Stimulated activated CD8-positive, alpha-beta memory T cell treated with anti-CD3 and anti-CD28 coated beads, Interleukin-7, amount 100 ng/mL, for 48 hours (primary cell): ENCODE measurements around the gene USP48.

Experiments used
- DNase-seq, 2 donors: peaks; one replicate each; pipeline ENCODE4 v3.0.0-alpha.2; 2020; ENCODE audit warnings: low read depth in 1 of 2; ENCODE audit errors: extremely low read depth in 1 of 2

The USP48 gene

DNA sequence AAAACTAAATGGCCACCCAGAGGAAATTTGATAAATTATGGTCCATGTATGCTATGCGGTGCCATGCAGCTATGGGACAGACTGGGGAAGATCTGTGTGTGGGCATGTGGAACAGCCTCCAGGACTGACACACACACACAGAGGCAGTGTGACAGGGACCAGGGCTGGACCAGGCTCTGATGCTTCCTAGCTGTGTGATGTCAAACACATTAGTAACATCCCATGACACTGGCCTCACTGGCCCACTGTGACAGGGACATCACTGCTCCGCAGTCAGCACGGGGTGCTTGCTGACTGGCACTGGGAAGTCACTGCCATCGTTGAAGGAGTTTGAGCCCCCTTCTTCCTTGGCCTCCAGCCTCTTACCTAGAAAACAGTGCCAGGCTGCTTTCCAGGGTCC, 127.7 kb downstream of the USP48 start:
- no peak for DNase-seq

DNA sequence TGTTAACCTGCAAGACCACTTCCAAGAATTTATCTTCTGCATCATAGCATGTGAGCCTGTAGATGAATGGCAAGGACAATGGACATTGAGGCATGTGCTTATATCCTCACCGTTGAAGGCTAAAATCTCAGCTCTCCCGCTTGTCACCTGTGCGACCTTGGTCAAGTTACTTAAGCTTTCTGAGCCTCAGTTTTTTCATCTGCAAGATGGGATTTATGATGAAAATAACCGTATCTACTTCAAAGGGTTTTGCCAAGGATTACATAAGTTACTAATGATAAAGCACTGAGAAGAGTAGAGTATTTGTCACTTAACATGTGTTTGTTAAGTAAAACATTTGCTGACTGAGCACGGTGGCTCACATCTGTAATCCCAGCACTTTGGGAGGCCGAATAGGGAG, 128.7 kb downstream of the USP48 start:
- no peak for DNase-seq

GRCh38 chr1:21653744-21654100, 129.2 kb downstream of the USP48 start:
- DNase-seq, result no peak

DNA sequence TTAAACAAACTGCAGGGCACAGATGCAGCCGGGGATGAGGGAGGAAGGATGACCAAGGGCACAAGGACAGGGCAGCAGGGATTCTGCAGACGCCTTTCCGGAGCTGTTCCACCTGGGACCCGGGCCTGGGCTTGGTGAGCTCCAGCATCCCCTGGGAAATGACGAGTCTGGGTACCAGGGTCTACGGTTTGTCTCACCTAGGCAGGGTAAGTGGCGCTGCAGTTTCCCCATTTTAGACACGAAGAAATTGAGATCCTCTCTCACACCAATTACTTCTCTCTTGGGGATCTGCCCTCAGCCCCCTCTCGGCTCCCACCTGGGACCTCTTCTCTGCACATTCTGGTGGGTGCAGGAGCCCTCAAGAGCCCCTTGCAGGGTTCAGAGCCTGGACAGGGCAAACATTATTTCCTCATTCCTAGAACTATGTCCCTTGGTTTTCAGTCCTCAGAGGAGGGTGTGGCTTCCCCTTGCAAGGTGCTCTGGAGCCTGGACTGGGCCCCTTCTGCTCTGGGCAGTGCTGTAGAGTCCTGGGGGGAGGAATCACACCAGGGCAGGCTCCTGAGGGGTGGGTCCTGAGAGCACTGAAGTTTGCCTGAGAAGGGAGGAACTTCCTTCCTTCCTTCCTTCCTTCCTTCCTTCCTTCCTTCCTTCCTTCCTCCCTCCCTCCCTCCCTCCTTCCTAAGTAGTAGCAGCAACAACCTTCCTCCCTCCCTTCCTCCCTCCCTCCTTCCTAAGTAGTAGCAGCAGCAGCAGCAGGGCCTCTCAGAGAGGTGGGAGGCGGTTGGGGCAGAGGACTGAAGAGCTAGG, 129.8 kb downstream of the USP48 start:
- DNase-seq, result no peak

GRCh38 chr1:21652101-21652936, 130.6 kb downstream of the USP48 start:
- DNase-seq, result no peak

DNA sequence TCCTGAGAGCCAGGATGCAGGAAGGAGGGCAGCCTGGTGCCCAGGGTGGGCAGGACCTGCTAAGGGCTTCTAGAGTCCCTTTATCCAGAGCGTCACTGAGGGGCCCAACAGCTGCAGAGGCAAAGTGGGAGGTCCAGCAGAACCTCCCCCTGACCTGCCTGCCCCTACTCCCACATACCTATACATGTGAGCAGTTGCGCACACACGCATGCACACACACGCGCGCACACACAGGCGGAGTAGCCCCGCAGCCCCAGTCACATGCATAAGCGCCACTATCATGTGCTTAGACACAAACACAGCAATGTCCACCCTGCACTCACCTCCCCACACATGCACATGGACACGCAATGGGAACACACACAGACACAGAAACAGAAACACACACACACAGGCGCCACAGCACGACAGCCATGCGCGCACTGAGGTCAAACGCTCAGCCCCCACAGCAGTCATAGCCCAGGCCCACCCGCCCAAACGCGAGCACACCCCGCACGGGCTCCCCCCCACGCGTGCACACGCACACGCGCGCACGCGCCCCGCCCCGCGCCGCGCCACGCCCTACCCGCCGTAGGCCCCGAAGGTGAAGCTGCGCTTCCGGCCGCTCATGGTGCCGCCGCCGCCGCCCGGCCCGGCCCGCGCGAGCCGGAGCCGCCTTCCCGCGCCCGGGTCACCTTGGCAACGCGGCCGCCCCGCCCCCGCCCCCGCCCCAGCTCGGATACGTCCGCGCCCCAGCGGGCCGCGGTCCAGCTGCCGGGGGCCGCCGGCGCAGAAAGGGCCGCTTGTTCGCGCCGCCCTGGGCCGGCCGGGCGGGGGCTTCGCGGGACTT, 131.5 kb downstream of the USP48 start:
- no peak for DNase-seq

DNA sequence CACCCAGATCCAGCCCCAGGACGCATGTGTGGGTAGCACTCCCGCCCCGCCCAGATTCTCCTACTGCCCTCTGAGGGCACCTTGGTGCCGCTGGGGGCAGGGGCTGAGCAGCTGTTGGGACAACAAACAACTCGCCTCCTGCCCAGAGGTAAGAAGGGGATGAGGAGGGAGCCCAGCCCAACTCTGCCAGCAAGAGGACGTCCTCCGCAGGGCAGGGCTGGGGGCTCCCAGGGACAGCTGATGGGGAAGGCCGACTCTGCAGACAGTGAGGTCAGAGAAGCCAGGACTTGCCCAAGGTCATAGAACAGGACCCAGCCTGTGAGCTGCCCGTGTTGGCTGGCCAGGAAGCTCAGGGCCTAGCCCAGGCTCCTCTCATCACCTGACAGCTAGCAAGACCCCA, 132.5 kb downstream of the USP48 start:
- no peak for DNase-seq

DNA sequence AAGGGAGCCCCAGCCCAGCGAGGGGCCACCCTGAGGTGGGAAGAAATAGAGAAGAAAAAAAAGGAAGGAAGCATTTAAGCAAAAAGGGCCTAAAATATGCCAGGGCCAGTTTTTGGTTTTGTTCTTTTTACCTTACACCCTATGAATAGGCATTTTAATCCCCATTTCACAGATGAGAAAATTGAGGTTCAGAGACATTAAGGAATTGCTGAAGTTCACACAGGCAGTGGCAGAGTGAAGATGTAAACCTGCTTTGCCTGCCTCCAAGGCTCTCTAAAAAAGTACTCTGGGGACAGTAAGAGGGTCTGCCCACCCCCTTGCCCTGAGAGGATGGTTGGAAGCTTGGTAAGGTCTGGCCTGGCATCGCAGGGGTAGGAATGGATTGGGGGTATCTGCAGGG, 133.6 kb downstream of the USP48 start:
- no peak for DNase-seq

GRCh38 chr1:21648791-21649190, 134.2 kb downstream of the USP48 start:
- DNase-seq, result no peak

DNA sequence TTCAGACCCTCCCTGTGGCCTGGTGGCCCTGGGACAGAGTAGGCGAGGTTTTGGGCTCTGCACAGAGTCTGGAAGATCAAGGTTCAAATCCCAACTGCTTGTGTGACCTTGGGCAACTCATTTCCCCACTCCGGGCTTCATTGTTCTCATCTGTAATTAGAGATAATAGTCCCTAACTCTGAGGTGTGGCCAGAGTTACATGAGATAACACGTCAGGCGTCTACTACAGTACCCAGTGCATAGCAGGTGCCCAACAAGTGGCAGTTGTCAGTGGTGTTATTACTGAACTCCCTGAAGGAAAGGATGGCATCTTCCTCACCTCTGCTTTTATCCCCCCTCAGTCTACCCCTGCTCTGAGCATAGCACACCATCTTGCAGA, 134.6 kb downstream of the USP48 start:
- DNase-seq, result no peak

DNA sequence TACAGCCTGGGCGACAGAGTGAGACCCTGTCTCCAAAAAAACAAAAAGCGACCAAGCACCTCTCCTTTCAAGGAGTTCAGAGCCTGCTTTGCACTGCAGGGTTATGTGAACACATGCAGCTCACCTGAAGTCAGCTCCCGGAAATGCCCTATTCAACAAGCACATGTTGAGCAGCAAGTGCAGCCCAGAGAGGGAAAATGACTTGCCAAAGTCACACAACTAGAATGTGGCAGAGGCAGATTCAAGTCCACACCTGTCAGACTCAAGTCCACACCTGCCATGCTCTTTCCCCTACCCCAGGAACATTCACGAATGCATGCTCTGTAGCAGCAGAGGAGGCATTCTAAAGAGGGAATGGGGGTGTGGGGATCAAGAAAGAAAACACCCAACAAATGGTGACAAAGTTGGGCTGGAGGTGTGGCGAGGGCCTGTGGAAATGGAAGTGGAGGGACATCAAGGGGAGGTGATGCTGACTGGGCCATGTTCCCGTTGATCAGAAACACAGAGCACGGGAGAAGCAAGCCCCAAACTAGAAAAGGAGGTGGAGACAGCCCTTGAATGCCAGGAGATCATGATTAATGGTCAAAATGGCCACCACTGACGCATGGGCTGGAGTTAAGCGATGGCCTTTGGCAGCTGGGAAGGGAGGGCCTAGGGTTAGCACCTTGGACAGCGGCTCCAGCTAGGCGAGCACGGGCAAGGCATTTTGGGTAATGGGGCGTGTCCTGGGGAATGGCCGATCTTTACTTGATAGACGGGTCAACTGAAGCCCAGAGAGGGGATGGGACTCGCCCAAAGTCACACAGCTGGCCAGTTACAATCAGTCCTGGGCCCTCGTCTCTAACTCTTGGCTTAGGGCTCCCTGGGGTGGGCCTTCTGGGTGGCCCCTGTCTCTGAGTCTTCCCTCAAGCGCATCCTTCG, 135.3 kb downstream of the USP48 start:
- DNase-seq, result no peak

DNA sequence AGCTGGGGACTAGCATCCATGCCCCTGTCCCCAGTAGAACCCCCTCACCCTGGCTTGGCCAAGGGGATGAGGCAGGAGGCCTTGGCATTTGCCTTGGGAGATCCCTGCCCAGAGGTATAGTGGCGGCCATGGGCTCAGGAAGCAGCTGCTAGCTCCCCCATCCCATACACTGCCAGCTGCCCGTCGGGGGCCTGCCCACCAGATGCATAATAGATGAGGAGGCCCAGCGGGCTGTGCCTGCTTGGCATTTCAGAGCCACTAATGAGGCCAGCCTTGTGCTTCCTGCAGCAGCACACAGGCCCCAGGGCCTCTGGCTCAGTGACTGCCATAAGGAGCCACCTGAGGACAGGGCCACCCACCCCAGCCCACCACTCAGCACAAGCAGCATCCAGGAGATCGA, 137.4 kb downstream of the USP48 start:
- no peak for DNase-seq

- no peak for DNase-seq
Measured at GRCh38 chr1:21644906-21645305, 138.0 kb downstream of the USP48 start.

- DNase-seq, result no peak
Measured at GRCh38 chr1:21644348-21644747, 138.6 kb downstream of the USP48 start.

DNA sequence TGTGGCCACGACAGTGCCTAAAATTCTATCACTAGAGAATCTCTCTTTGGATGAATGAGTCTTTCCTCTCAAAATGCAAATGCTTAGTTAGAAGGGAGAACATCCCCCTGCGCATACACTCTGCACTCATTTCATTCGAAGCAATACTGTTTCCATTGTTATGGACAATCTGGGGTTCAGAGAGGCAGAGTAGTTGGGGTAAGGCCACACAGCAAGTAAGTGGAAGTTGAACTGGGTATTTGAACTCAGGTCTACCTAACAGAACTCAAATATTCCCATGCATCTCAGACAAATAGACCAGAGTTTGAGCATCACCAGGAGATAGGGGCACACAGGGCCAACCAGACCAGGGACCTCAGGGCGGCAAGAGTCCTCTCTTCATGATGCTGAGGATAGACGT, 139.3 kb downstream of the USP48 start:
- no peak for DNase-seq

GRCh38 chr1:21641967-21642739, 140.8 kb downstream of the USP48 start:
- no peak for DNase-seq

DNA sequence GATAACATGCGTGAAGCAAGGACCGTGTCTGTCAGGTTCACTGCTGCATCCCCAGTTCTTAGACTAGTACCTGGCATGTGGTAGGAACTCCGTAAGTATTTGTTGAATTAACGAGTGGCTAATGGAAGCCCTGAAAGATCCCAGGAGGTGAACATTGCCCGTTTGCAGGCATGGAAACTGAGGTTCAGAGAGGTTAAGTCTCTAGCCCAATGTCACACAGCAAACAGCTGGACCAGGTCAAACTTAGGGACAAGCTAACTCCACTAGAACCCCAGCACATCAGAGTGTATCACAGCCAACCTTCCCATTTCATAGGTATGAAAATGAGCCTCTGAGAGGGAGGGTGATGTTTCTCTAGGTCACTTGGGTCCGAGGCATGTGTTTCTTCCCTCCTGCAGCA, 141.4 kb downstream of the USP48 start:
- DNase-seq, result no peak

- DNase-seq, result no peak
Measured at GRCh38 chr1:21641076-21641475, 141.9 kb downstream of the USP48 start.

GRCh38 chr1:21640653-21641052, 142.3 kb downstream of the USP48 start:
- DNase-seq, result no peak

DNA sequence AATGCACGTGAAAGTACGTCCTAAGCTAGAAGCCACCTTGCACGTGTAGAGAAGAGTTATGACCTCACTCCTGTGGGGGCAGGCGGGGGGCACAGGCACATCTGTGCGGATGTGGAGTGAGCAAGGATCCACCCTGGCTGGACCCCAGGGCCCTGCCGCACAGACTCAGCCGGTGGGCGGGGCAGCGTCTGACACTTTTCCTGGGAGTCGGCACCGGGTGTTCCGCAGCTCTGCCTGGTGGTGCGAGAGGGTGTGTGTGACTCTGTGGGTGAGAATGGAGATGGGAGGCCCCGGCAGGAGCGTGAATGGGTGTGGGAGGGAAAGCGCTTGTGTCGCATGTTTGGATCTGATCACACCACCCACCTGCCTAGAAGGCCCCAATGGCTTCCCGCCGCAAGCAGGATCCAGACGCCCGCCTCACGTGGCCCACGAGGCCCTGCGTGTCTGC, 143.3 kb downstream of the USP48 start:
- DNase-seq, result no peak
